NCI-H524 treated with DMSO at 0.1 percent for 48 hours (cell line): Measurements from ENCODE around the gene CCL17.
"Not testable (repeated sequence)": the region's sequence is repeated elsewhere in the genome, so short reads cannot be mapped to it uniquely, and the experiment has no call there.

Experiments
- DNase-seq: peaks from one replicate; lab custom pipeline; 2025; lab: John Stamatoyannopoulos, UW

Gene CCL17

DNA sequence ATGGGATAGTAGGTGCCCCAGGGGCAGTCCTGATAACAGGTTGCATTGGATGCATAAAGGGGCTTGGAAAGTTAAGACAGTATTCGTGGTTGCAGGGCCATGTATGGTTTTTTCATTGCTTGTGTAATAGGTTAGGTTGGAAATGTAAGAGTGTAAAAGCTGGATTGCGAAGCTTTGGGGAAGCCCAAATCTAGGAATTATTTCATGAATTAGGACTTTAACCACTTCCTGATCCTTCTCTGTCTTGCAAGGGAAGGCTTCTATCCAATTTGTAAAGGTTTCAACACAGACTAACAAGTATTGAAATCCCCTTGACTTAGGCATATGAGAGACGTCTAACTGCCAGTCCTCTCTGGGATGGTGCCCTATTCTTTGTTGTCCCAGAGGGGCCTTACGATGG, 7.8 kb upstream of the CCL17 start:
- no peak for DNase-seq

DNA sequence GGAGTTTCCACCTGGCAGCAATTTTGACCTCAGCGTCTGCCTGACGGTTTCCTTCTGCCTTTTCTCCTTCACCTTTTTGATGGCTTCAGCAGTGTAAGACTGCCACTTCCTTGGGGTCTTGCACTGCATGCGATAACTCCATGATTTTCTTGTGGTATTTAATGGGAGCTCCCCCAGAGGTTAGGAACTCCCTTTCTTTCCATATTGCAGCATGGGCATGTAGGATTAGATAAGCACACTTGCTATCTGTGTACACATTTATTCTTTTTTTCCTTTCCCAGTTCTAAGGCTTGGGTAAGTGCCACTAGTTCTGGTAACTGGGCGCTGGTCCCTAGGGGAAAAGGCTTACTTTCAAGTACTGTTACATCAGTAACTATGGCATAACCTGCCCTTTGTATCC, 7.1 kb upstream of the CCL17 start:
- not testable (repeated sequence) for DNase-seq

DNA sequence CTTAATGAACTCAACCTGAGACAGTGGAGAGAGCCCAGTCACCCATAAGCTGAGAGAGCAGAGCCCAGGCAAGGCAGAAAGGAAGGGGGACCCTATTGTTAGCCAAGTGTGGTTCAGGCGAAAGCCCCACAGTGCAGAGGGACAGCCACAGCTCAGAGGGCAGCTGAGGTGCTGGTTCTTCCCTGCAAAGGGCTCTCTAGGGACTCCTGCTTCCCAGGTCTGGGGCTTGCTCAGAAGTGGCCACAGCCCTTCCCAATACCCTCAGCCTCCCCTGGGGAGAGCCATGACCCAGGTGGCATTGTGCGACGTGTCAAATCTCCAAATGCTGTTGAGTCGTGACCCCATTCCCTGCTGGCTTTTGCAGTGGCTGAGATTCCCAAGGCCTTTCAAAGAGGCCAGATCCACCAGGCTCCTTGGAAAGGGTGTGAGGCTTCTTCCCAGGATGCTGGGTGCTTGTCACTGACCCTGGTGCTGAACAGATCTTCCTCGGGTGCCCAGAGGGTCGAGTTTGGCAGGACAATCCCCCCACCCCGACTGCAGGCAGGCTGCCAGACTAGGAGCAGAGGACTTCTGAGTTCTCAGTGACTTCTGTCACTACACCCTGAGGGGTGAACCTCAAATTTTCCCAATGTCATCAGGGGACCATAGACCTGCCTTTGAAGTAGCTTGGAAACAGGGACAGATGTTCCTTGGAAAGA, 2.5 kb upstream of the CCL17 start:
- no peak for DNase-seq

DNA sequence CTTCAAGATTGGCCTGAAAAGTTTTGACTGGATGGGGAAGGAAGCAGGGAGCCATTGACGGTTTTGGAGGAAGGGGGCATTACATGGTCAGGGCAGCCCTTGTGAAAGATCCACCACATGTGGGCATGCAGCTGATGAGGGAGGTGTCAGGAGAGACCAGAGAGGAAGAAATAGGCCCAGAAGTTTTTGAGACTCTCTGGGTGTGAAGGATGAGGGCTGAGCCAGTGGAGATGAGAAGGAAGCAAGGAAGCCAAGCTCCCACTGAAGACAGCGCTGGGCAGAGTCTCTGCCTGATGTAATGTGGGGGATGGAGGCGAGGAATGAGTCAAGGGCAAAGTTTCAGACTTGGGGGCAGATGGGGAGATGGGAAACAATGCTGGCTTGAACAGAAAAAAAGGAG, 530 bp downstream of the CCL17 start:
- DNase-seq = no peak

DNA sequence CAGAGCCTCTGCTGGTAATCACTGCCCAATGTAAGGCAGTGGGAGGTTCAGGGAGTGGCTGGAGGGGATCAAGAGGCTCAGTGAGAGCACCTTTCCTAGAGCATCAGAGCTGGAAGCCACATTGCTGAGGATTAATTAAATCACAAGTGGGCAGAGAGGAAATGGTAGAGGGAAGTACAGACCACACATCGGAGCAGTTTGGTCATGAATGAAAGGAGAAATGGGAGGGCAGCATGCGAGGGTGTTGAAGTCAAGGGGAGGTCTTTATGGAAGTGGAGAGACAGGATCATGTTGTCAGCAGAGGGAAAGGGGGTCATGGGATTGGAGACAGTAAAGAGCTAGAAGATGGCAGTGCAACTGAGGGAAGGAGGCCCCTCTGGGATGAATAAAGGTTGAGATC, 2.3 kb downstream of the CCL17 start:
- DNase-seq = no peak

DNA sequence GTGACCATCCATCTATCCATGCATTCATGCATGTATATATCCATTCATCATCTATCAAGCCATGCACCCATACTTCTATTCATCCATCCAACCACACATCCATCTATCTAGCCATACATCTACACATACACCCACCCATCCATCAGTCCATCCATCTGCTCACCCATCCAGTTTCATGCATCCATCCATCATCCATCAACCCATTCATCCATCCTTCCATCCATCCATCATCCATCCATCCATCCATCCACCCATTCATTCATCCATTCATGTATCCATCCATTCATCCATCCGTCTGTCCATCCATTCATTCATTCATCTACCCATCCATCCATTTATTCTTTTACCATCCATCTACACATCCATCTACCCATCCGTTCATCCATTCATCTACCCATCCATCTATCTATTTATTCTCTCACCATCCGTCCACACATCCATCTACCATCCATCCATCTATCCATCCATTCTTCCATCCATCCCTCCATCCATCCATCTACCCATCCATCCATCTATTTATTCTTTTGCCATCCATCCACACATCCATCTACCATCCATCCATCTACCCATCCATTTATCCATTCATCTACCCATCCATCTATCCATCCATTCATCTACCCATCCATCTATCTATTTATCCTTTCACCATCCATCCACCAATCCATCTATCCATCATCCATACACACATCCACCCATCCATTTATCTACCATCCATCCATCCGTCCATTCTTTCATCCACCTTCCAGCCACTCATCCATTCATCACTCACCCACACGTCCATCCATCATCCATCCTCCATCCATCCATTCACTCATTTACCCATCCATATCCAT, 3.2 kb downstream of the CCL17 start:
- DNase-seq = no peak

DNA sequence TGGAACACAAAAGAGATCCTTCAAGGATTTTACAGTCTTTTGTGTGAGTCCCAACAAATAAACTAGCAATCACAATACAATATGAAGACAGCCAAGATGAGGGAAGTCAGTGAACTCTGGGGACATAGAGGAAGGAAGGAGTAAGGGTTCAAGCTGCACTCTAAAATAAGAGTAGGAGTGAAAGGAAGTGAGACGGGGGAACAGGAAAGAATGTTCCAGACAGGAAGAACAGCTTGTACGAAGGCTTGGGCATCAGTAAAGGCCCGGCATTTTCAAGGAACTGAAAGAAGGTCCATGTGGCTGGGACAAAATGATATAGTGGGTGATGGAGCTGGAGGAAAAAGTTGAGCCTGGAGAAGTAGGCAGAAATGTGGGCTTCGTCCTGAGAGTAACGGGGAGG, 4.5 kb downstream of the CCL17 start:
- no peak for DNase-seq

DNA sequence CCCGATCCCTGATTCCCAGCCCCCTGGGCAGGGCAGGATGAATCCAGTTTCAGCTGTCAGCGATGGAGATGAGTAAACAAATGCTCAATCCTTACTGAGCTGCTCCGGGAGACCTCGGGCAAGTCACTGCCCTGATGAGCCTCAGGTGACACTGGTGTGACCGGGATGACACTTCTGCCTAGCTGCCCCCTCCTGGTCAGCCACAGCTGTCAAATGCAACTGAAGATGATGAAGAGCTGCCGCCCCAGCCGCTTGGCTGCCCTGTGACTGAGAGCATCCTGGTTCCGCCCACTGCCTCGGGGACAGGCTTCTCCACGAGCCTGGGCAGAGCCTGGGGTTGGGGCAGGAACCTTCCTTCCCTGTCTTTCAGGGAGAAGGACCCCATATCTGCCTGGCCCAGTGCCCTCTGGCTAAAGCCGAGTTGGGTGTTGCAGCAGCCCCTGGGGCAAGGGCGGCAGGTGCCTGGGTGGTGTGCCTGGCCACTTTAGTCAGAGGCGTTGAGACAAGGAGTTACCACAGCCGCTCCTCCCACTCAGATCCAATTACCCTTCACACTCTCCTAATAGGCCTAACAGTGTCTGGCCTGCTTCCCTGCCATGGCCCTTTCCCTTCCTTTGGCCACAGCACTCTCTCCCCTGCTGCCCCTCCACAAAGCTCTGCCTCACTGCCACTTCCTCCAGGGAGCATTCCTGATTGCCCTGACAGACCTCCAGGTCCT, 5.5 kb downstream of the CCL17 start:
- no peak for DNase-seq

DNA sequence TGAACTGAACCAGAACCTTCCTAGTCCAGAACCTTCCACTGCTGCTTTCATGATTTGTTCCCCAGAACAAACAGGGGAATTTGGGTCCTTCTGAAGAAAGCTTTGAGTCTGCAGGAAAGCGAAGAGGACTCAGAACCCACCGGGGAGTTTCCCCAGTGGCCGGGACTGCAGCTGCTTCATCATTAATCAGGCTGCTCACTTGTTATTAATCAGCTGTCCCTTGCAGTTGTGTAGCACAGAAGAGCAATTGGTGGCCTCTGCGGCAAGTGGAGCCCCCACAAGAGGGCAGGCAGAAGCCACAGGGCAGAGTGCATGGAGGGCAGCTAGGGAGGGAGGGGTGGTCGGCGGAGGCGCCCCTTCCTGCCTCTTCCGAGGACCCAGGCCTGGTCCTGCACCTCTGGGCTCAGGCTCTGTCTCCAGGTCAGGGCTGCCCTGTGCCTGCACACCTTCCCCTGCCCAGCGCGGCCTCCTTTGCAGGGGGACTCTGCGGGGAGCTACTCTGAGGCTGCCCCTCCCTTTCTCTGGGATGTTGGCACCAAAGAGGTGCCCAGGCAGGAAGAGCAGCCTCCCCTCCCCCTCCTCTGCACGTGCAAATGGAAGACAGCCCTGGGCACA, 6.9 kb downstream of the CCL17 start:
- DNase-seq = no peak

DNA sequence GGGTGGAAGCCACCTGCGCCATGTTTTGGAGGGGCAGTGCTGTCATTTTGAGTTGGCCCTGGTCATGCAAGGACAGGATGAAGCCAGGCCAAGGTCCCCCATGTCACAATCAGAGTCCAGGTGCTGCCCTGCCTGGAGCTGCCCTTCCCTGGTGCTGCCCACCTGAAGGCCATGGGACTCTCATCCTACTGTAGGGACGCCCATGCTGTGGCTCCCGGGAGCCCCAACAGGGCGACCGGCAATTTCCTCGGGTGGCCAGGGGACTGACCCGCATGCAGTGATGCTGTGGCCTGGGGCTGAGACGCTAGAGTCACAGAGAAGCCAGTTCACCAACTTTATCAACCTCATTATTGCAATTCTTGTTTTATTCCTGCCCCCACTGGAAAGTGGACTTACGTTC, 8.0 kb downstream of the CCL17 start:
- no peak for DNase-seq

DNA sequence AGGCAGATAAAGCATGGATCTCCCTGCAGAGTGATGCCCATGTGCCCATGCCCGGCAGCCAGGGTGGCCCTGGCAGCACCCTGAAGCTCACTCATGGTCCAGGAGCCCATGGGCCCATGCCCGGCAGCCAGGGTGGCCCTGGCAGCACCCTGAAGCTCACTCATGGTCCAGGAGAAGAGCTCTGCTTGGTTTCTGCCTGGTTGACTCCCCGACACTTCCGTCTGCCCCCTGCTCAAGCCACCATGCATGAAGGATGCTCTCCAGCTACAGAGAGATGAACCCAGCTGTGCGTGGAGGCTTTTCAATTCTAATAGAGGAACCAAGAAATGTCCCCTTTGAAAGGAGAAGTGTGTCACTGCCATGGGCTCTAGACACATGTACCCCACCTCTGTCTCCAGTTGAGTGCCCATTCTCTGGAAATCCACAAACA, 8.7 kb downstream of the CCL17 start:
- DNase-seq = no peak

DNA sequence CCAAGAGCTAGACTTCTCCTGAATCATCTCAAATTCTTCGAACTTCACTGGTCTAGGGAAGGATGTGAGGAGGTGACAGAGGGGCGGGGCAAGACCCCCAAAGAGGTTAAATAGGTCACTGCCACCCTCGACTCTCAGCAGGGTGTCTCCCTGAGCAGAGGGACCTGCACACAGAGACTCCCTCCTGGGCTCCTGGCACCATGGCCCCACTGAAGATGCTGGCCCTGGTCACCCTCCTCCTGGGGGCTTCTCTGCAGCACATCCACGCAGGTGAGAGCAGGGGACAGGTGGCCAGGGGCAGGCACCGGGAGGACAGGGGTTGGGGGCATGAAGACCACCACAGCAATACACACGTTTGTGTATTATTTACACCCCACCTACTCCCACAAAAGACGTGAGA, 9.2 kb downstream of the CCL17 start:
- no peak for DNase-seq

DNA sequence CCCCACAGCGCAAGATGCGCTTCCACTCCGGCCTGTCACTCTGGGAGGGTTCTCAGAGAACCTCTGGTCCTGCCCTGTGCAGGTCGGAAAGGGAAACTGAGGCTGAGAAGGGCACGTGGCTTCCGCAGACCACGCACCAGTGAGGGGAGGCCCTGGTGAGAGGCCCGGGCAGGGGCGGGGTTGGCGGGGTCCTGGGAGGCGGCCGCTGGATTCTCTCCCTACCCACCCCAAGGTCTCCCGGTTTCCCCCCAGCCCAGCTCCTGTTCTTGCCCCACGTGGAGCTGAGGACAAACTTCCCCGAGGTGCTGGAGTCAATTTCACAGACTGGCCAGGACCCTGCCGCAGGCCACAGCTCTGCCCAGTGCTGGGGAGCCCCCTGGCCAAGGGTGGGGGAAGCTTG, 11.5 kb downstream of the CCL17 start:
- DNase-seq = no peak

DNA sequence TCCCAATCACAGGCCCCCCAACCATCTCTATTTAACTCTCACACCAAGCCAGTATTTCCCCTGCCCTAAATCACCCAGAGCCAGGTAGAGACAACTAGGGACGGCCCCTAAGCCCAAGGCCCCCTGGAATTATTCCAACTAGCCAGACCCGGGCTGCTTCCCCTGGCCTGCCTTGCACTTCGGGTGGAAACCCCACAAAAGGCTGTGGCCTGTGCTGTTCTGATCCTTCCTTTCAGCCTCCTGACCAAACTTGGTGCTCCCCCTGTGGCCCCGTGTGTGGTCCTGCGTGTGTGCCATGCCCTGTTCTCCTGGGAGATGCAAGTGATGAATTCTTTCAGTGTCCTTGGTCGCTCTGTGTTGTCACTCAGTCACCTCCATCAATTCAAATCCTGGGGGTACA, 14.9 kb downstream of the CCL17 start:
- no peak for DNase-seq

DNA sequence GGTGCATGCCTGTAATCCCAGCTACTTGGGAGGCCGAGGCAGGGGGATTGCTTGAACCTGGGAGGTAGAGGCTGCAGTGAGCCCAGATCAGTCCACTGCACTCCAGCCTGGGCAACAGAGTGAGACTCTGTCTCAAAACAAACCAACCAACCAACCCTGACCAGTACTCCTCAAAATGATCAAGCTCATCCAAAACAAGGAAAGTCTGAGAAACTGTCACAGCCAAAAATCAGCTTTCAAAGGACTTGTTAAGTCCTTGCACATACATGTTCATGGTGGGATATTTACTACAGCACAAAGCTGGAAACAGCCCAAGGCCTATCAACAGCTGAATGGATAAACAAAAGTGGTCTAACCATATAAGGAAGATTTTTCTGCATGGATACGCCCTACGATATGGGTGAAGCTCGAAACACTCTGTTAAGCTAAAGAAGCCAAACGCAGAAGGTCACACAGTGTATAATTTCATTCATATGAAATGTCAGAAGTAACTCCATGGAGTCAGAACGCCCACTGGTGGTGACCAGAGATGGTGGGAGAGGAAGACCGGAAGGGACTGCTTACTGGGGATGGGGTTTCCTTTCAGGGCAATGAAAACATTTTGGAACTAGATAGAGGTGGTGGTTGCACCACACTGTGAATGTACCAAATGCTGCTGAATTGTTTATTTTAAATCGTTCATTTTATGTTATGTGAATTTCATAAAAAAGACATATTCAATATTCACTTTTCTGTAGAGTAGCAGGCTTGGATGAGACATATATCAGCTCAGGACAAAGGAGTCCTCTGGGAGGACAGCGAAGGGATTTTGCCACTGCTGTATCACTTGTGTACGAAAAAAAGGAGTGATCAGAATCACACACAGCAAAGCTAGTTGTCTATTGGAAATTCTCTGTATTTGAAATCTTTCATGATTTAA, 17.7 kb downstream of the CCL17 start:
- no peak for DNase-seq

DNA sequence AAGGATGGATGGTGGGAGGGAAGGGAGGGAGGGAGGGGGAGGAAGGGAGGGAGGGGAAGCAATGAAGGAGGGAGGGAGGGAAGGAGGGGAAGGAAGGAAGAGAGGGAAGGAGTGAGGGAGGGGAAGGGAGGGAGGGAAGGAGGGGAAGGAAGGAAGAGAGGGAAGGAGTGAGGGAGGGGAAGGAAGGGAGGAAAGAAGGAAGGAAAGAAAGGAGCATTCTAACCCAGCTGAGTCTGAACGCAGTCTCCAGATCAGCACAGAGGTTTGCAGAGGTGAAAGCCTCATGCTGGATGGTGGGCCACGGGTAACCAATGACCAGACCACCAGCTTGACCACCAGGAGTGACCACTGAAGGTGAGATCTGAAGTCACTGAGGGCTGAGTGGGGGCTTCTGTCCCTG, 18.6 kb downstream of the CCL17 start:
- DNase-seq = no peak

DNA sequence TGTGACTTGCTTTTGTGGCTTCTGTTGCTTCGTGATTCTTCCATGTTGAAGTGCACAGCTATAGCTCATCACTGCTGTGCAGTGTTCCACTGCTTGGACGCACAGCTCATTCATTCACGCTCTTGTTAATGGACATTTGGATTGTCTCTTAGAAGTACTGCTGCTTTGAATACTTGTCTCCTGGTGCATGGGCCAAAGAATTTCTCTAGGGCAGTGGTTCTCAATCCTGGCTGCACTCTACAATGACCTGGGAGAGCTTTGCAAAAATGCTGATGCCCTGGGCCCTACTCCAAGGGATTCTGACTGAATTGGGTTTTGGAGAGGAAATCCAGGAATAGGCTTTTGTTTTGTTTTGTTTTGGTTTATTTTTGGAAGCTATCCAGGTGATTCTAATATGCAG, 20.0 kb downstream of the CCL17 start:
- no peak for DNase-seq

DNA sequence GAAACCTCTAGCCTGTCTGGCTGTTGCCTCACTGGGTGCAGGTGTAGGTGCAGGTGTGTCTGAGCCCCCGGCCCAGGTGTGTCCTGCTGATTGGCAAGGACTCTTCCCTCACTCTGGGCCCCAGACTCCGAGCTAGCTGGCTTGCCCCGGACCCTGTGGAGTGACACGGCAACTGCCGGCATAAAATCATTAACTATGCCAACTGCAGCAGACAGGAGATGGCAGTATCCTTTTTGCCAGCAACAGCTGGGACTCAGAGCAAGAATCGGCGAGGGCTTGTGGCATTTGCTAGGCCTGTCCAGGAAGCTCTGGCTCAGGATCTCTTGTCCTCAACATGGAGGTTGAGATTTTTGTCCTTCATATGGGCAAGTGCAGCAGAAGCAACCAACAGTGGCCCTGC, 21.8 kb downstream of the CCL17 start:
- no peak for DNase-seq

DNA sequence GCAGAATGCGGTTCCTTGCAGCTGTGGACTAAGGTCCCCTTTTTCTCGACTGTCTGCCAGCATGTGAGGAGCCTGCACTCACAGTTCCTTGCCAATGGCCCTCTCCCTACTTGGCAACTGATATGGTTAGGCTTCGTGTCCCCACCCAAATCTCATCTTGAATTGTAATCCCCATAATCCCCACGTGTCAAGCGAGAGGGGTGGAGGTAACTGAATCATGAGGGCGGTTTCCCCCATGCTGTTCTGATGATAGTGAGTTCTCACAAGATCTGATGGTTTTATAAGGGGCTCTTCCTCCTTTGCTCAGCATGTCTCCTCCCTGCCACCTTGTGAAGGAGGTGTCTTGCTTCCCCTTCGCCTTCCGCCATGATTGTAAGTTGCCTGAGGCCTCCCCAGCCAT, 22.7 kb downstream of the CCL17 start:
- no peak for DNase-seq

DNA sequence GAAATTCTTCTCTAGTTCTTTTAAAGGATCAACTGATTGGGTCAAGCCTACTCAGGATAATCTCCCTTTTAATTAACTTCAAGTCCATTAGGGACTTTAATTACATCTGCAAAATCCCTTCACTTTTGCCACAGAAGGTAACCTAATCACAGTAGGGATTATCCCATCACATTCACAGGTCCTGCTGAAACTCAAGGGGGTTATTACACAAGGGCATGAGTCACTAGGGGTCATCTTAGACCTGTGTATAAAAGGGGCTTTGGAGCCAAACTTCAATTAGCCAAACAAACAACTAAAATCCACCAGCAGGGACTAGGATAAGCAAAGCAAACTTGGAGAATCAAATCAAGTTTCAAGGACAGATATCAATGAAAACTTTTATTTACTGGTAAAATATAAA, 23.3 kb downstream of the CCL17 start:
- peak; percentile 73 for DNase-seq

DNA sequence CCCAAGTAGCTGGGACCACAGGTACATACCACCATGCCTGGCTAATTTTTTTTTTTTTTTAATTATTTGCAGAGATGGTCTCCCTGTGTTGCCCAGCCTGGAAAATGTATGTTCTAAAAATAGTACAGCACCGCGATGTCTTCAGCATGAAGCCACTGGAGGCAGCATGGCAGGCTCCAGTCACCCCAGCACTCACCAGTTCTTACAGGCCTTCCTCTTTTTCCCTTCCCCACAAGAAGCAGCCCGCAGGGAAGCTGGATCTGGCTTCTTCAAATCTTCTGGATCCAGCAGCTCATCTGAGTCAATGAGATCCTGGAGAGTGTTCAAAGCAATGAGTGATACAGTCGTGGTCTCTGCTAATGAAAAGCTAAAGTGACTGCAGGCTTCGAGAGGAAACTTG, 26.4 kb downstream of the CCL17 start:
- no peak for DNase-seq

DNA sequence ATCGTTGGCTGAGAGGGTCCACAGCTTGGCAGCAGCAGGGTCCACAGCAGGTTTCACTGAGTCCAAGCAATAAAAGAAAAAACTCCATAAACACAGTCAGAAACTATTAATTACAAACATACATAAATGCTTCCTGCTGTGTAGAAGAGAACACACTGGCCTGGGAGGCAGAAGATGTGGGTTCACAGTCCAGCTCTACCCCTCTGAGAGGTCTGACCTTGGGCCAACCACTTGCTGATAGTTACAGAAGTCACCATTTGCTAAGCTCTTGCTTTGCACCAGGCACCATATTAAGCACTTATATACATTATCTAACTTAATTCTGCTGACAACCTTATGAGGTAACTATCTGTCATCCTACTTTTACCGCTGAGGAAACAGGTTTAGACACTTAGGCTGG, 27.9 kb downstream of the CCL17 start:
- no peak for DNase-seq
